Breast epithelium (tissue), 3 donors: ENCODE data around the gene CIPC.

Experiments
- CTCF ChIP-seq, 3 donors: fragments of 450-650 bp; IDR thresholded peaks; one replicate each; pipeline ENCODE4 v1.5.1; 2016 to 2017; ENCODE audit warnings: antibody characterized with exemption in 3 of 3, mild to moderate bottlenecking in 3 of 3, moderate library complexity in 3 of 3
- POLR2A ChIP-seq: fragments of 450-650 bp; IDR thresholded peaks from one replicate; pipeline ENCODE4 v1.6.1; 2016; ENCODE audit warnings: antibody characterized with exemption, mild to moderate bottlenecking, moderate library complexity
- POLR2AphosphoS5 ChIP-seq, 3 donors: sonication (generic); formaldehyde crosslinking; IDR thresholded peaks; one replicate each; pipeline ENCODE4 v1.6.1; 2017; ENCODE audit warnings: antibody characterized with exemption in 3 of 3

- TF ChIP-seq POLR2A (no peak), CTCF (IDR thresholded peaks at IDR 0.05) (no peak), POLR2AphosphoS5 (IDR thresholded peaks at IDR 0.05) (peak in 2 of 3 donors; percentile 35 to 69)
Measured at GRCh38 chr14:77111021-77111420, 13.0 kb downstream of the CIPC start.
